Activated CD8-positive, alpha-beta T cell treated with anti-CD3 and anti-CD28 coated beads for 36 hours (primary cell): Measurements from ENCODE around the gene ACTA2. TPM values are rescaled to one million over a fixed set of nuclear protein-coding genes. Genes with fewer than 3 reads are reported as not detected.
"Not testable (repeated sequence)": the region's sequence is repeated elsewhere in the genome, so short reads cannot be mapped to it uniquely, and the experiment has no call there.

ENCODE experiments used
- ATAC-seq: fragments of 200-7000 bp; cut with Tn5 transposase; one replicate; pipeline ENCODE4 v1.10.0; 2021; ENCODE audit warnings: mild to moderate bottlenecking, moderate library complexity
- CTCF ChIA-PET: fragments of 350-600 bp; sonication (Branson Sonifier 250); formaldehyde crosslinking; loops from one replicate; lab custom pipeline; 2021; ENCODE audit warnings: antibody characterized with exemption; lab: Charles Lee
- POLR2A ChIA-PET: fragments of 350-600 bp; sonication (Branson Sonifier 250); formaldehyde crosslinking; loops from one replicate; lab custom pipeline; 2021; ENCODE audit warnings: antibody characterized with exemption; lab: Charles Lee
- DNase-seq: peaks from one replicate; pipeline ENCODE4 v3.0.0-alpha.2; 2020
- H3K27ac Mint-ChIP-seq: one replicate; pipeline ENCODE4 v1.8.0; 2021; ENCODE audit warnings: mild to moderate bottlenecking, mixed read lengths
- H3K27me3 Mint-ChIP-seq: one replicate; pipeline ENCODE4 v1.8.0; 2021; ENCODE audit warnings: mixed read lengths
- H3K36me3 Mint-ChIP-seq: one replicate; pipeline ENCODE4 v1.8.0; 2021; ENCODE audit warnings: low read depth, mixed read lengths
- H3K4me1 Mint-ChIP-seq: one replicate; pipeline ENCODE4 v1.8.0; 2021; ENCODE audit warnings: low read depth, mixed read lengths
- H3K4me3 Mint-ChIP-seq: one replicate; pipeline ENCODE4 v1.8.0; 2021; ENCODE audit warnings: mild to moderate bottlenecking, moderate library complexity, mixed read lengths
- H3K9me3 Mint-ChIP-seq: one replicate; pipeline ENCODE4 v1.8.0; 2021; ENCODE audit warnings: mixed read lengths
- CTCF ChIP-seq: fragments of 200-600 bp; IDR thresholded peaks from one replicate; pipeline ENCODE4 v1.8.0; 2022; ENCODE audit warnings: antibody characterized with exemption, mild to moderate bottlenecking
- intact Hi-C: fragments of 100-400 bp; cut with micrococcal nuclease; formaldehyde crosslinking; loops from one replicate; pipeline ENCODE4 v1.10.0; 2022
- total RNA-seq, 2 experiments: library from RNA; stranded (reverse); gene quantifications; one replicate each; pipeline ENCODE4 v1.2.3, GENCODE V29; 2021

ACTA2 gene
- total RNA-seq, 2 experiments from 2014 or later = 13.3 to 14.9 TPM

- intact Hi-C loops = loop anchor here (1.0 to 10.0 kb wide), 4 partner anchors 50 to 278 kb away; no protein-coding TSS in a partner anchor
- Mint-ChIP-seq H3K27me3 (no peaks in the 10 kb centered on the region), H3K9me3 (no peaks in the 10 kb centered on the region), H3K4me1 (peaks cover 24% of the 10 kb centered on the region), H3K27ac (peak overlapping the region; percentile 59), H3K36me3 (peaks cover 6% of the 10 kb centered on the region), H3K4me3 (no peak overlapping the region)
- ChIA-PET POLR2A (interaction anchor here (0.6 to 1.0 kb wide), 2 partner anchors 86 to 207 kb away, joined by 3 read pairs; no protein-coding TSS in a partner anchor), CTCF (interaction anchor here (0.6 to 12.5 kb wide), 79 partner anchors 9 to 316 kb away, joined by 3 to 432 read pairs (median 6); partner anchors contain the start of genes CH25H, FAS, LIPA and STAMBPL1)
- peak; percentile 72 for ATAC-seq
- DNase-seq = peak; percentile 85
- TF ChIP-seq CTCF = peak; percentile 97
These were observed 17.5 kb downstream of the ACTA2 start for GRCh38 chr10:88934900-88935672.

GRCh38 chr10:88933564-88933963 is 19.0 kb downstream of the ACTA2 start:
- intact Hi-C loops = loop anchor here (10.0 kb wide), 1 partner anchor 51 kb away; no protein-coding TSS in a partner anchor
- Mint-ChIP-seq H3K4me3 (no peak overlapping the region), H3K4me1 (peaks cover 25% of the 10 kb centered on the region), H3K27ac (no peak overlapping the region), H3K36me3 (peaks cover 4% of the 10 kb centered on the region), H3K9me3 (no peaks in the 10 kb centered on the region), H3K27me3 (no peaks in the 10 kb centered on the region)
- ATAC-seq = no peak
- CTCF ChIA-PET = interaction anchor here (0.9 to 12.5 kb wide), 68 partner anchors 9 to 399 kb away, joined by 3 to 432 read pairs (median 6); partner anchors contain the start of genes CH25H, FAS and STAMBPL1
- POLR2A ChIA-PET = interaction anchor here (1.0 to 1.7 kb wide), 7 partner anchors 60 to 108 kb away, joined by 3 to 5 read pairs (median 4); no protein-coding TSS in a partner anchor
- no peak for DNase-seq
- no peak for TF ChIP-seq CTCF

- DNase-seq = peak; percentile 57
- H3K36me3 Mint-ChIP-seq = peaks cover 10% of the 10 kb centered on the region
- no peaks in the 10 kb centered on the region for H3K9me3 Mint-ChIP-seq
- no peaks in the 10 kb centered on the region for H3K27me3 Mint-ChIP-seq
- peaks cover 25% of the 10 kb centered on the region for H3K4me1 Mint-ChIP-seq
- ChIA-PET POLR2A (interaction anchor here (1.0 to 1.7 kb wide), 7 partner anchors 61 to 107 kb away, joined by 4 to 5 read pairs (median 4); no protein-coding TSS in a partner anchor), CTCF (interaction anchor here (0.6 to 12.5 kb wide), 73 partner anchors 8 to 399 kb away, joined by 3 to 432 read pairs (median 5); partner anchors contain the start of genes ANKRD22, CH25H and FAS)
- peak; percentile 86 for ATAC-seq
- intact Hi-C loops = loop anchor here (1.0 to 10.0 kb wide), 2 partner anchors 52 to 97 kb away; no protein-coding TSS in a partner anchor
- peak overlapping the region; percentile 38 for H3K27ac Mint-ChIP-seq
- TF ChIP-seq CTCF = peak; percentile 74
- no peak overlapping the region for H3K4me3 Mint-ChIP-seq
These were observed 19.9 kb downstream of the ACTA2 start for GRCh38 chr10:88932539-88933256.

- peaks cover 17% of the 10 kb centered on the region for H3K36me3 Mint-ChIP-seq
- ATAC-seq, H3K4me3 Mint-ChIP-seq, H3K27me3 Mint-ChIP-seq, H3K9me3 Mint-ChIP-seq, H3K27ac Mint-ChIP-seq, DNase-seq: not testable (repeated sequence)
- CTCF ChIA-PET = interaction anchor here (0.7 to 12.5 kb wide), 54 partner anchors 8 to 367 kb away, joined by 3 to 432 read pairs (median 6); partner anchors contain the start of genes ANKRD22, CH25H and FAS
- H3K4me1 Mint-ChIP-seq = peaks cover 25% of the 10 kb centered on the region
- intact Hi-C loops = loop anchor here (1.0 to 10.0 kb wide), 2 partner anchors 53 to 97 kb away; no protein-coding TSS in a partner anchor
- POLR2A ChIA-PET = interaction anchor here (1.0 to 1.7 kb wide), 5 partner anchors 51 to 101 kb away, joined by 3 to 5 read pairs (median 4); no protein-coding TSS in a partner anchor
These were observed 20.5 kb downstream of the ACTA2 start for GRCh38 chr10:88932029-88932428.
